ENCODE data around the gene TLCD4.

GRCh38 chr1:95086949-95087533 is 30.1 kb upstream of the TLCD4 start:
- TF ChIP-seq CTCF (conservative IDR thresholded peaks at IDR 0.05; ENCODE audit: low read length) (no peak), EZH2phosphoT487 (IDR thresholded peaks at IDR 0.05; ENCODE audit: borderline replicate concordance, low read depth, low read length) (no peak)
